K562 (cell line): ENCODE data around the gene PEAR1. TPM values are rescaled to one million over a fixed set of nuclear protein-coding genes. Genes with fewer than 3 reads are reported as not detected.
A peak's percentile ranks its signal among the peaks of the same experiment; 100 is the strongest.

Experiments
- ATAC-seq: fragments of 200-7000 bp; cut with Tn5 transposase; 3 replicates; pipeline ENCODE4 v1.9.1; 2020; ENCODE audit warnings: moderate library complexity
- BruUV-seq: library from RNA; stranded (reverse); fragments of 400-500 nt; replicated peaks from 2 replicates; lab custom pipeline; 2021; lab: Mats Ljungman, UMichigan
- CTCF ChIA-PET: fragments of 300-600 bp; formaldehyde crosslinking; extraction: SDS; loops from one replicate; lab custom pipeline; 2021; ENCODE audit warnings: low intra/inter-chr PET ratio; lab: Yijun Ruan, JAX
- POLR2A ChIA-PET: fragments of 300-600, 350-650 bp; sonication (Branson Sonifier 250); formaldehyde crosslinking; extraction: SDS; loops from one replicate; lab custom pipeline; 2021; ENCODE audit warnings: antibody characterized with exemption, inconsistent platforms; lab: Yijun Ruan, JAX
- DNase-seq, 4 experiments: peaks; one replicate each; pipeline versions ENCODE4 v3.0.0 to v3.0.0-alpha.2; 2011 to 2018; ENCODE audit warnings: low spot score in 3 of 4, mixed read lengths in 3 of 4; ENCODE audit errors: extremely low read depth in 1 of 4
- FAIRE-seq: peaks from 2 replicates; lab custom pipeline; 2011; peaks lifted over from hg19 to GRCh38; lab: Jason Lieb, UNC
- H2AFZ ChIP-seq: 2 replicates; pipeline ENCODE4 v1.6.0; 2011; ENCODE audit warnings: low read depth, low read length, control low read depth, inconsistent platforms
- H3K27ac ChIP-seq: fragments of 200-600 bp; 3 replicates; pipeline ENCODE4 v1.8.0; 2011; ENCODE audit warnings: low read depth, mild to moderate bottlenecking, control low read depth, inconsistent platforms, low read length, moderate library complexity, mixed read lengths; ENCODE audit errors: extremely low read depth
- H3K27me3 ChIP-seq, 2 experiments: fragments of 300-600 bp in 1 of 2; 2 replicates in 1 of 2; 3 replicates in 1 of 2; pipeline versions ENCODE4 v1.6.0 to v1.8.0; 2011; ENCODE audit warnings: inconsistent platforms in 2 of 2, low read length in 2 of 2, mild to moderate bottlenecking in 1 of 2, mixed read lengths in 1 of 2, moderate library complexity in 1 of 2; ENCODE audit not compliant: control insufficient read depth in 2 of 2, insufficient read depth in 2 of 2
- H3K36me3 ChIP-seq: fragments of 300-600 bp; 3 replicates; pipeline ENCODE4 v1.8.0; 2011; ENCODE audit warnings: mild to moderate bottlenecking, low read length, inconsistent platforms; ENCODE audit not compliant: control insufficient read depth, insufficient read depth
- H3K4me1 ChIP-seq, 2 experiments: fragments of 200-600 bp in 1 of 2; replicated peaks in 1 of 2; 2 replicates in 1 of 2; 3 replicates in 1 of 2; pipeline versions ENCODE4 v1.5.1 to v1.8.0; 2011; ENCODE audit warnings: inconsistent platforms in 2 of 2, low read length in 2 of 2, mild to moderate bottlenecking in 1 of 2, mixed read lengths in 1 of 2, moderate library complexity in 1 of 2; ENCODE audit not compliant: control insufficient read depth in 2 of 2, insufficient read depth in 2 of 2
- H3K4me2 ChIP-seq: 2 replicates; pipeline ENCODE4 v1.6.1; 2011; ENCODE audit warnings: low read length, control low read depth, inconsistent platforms, mixed read lengths; ENCODE audit not compliant: insufficient read depth
- H3K4me3 ChIP-seq: fragments of 200-600 bp; sonication (generic), shearing (Covaris generic); 2 replicates; pipeline ENCODE4 v1.5.1; 2016; ENCODE audit warnings: control low read depth, inconsistent platforms
- H3K79me2 ChIP-seq: fragments of 200-600 bp; 3 replicates; pipeline ENCODE4 v1.8.0; 2011; ENCODE audit warnings: low read length, inconsistent platforms; ENCODE audit not compliant: control insufficient read depth, insufficient read depth
- H3K9ac ChIP-seq, 2 experiments: 2 replicates each; pipeline versions ENCODE4 v1.6.0 to v1.6.1; 2011; ENCODE audit warnings: low read depth in 2 of 2, low read length in 2 of 2, control low read depth in 1 of 2, inconsistent platforms in 1 of 2, mild to moderate bottlenecking in 1 of 2, mixed read lengths in 1 of 2; ENCODE audit not compliant: insufficient read depth in 1 of 2
- H3K9me1 ChIP-seq: one replicate; pipeline ENCODE4 v1.6.0; 2011; ENCODE audit warnings: inconsistent platforms, mild to moderate bottlenecking, low read length, moderate library complexity; ENCODE audit not compliant: control insufficient read depth, insufficient read depth
- H3K9me3 ChIP-seq: replicated peaks from 2 replicates; pipeline ENCODE4 v1.5.1; 2011; ENCODE audit warnings: low read depth, low read length, inconsistent platforms; ENCODE audit not compliant: control insufficient read depth, insufficient read depth
- H4K20me1 ChIP-seq: replicated peaks from 2 replicates; pipeline ENCODE4 v1.6.1; 2011; ENCODE audit warnings: low read length, inconsistent platforms, mixed read lengths; ENCODE audit not compliant: control insufficient read depth, insufficient read depth
- ATF3 ChIP-seq, 2 experiments: fragments of 450-650 bp in 1 of 2; sonication (generic) in 1 of 2; formaldehyde crosslinking in 1 of 2; IDR thresholded peaks in 1 of 2; conservative IDR thresholded peaks in 1 of 2; 2 replicates each; pipeline versions ENCODE4 v1.6.1 to v1.8.1; 2016 to 2023; ENCODE audit warnings: mild to moderate bottlenecking in 2 of 2, moderate library complexity in 2 of 2, inconsistent platforms in 1 of 2, missing genetic modification reagents in 1 of 2
- NELFE ChIP-seq: IDR thresholded peaks from 2 replicates; pipeline ENCODE4 v1.6.1; 2011; ENCODE audit warnings: mild to moderate bottlenecking; ENCODE audit not compliant: insufficient read depth, insufficient read length
- PHTF2 ChIP-seq: fragments of 250-450 bp; sonication (Bioruptor Pico); IDR thresholded peaks from 2 replicates; pipeline ENCODE4 v1.5.0; 2021; ENCODE audit warnings: mild to moderate bottlenecking
- SAP30 ChIP-seq: fragments of 200-600 bp; sonication (generic); IDR thresholded peaks from 2 replicates; pipeline ENCODE4 v1.6.1; 2012; ENCODE audit warnings: borderline replicate concordance, low read depth, mild to moderate bottlenecking, moderate library complexity, low read length, control low read depth, inconsistent platforms; ENCODE audit not compliant: insufficient read depth, poor library complexity, severe bottlenecking
- SMARCB1 ChIP-seq: IDR thresholded peaks from 2 replicates; pipeline ENCODE4 v1.6.1; 2011; ENCODE audit warnings: improper control_type of control experiment, low read depth; ENCODE audit not compliant: insufficient read length
- YBX1 ChIP-seq: fragments of 450-650 bp; IDR thresholded peaks from 2 replicates; pipeline ENCODE4 v1.7.1; 2016; ENCODE audit warnings: mild to moderate bottlenecking
- ZNF311 ChIP-seq: fragments of 250-450 bp; sonication (Bioruptor Pico); IDR thresholded peaks from 2 replicates; pipeline ENCODE4 v1.4.0; 2020; ENCODE audit warnings: mild to moderate bottlenecking, moderate library complexity
- WGBS: fragments of 100-300 bp; shearing (Covaris generic); methylation state at CpG from one replicate; pipeline ENCODE4 v1.1.6; 2016; ENCODE audit warnings: low coverage, mixed read lengths; ENCODE audit not compliant: insufficient coverage; ENCODE audit errors: missing lambda C conversion rate; 5-methylcytosine and 5-hydroxymethylcytosine counted together
- in situ Hi-C: fragments of 300-500 bp; cut with MboI; formaldehyde crosslinking; loops from 4 replicates; pipeline ENCODE4 v1.15.0; 2018; ENCODE audit warnings: inconsistent platforms, mixed read lengths
- intact Hi-C: fragments of 100-400 bp; cut with micrococcal nuclease; formaldehyde crosslinking; loops from 2 replicates; pipeline ENCODE4 v1.14.2; 2022
- polyA plus RNA-seq, 8 experiments: library from polyadenylated mRNA; depleted of rRNA in 4 of 8; stranded (reverse) in 5 of 8; unstranded in 3 of 8; fragments of >200 nt; fragmentation: Nextera tagmentation in 2 of 8; fragmentation: Illumina TruSeq in 1 of 8; extraction: Ambion mirVana in 2 of 8; extraction: Trizol in 1 of 8; gene quantifications; 2 replicates each; pipeline versions ENCODE4 v1.2.1 to v1.2.3, GENCODE V29; 2011 to 2014; ENCODE audit warnings: inconsistent platforms in 1 of 8, missing spikeins in 1 of 8
- total RNA-seq, 7 experiments: library from RNA; depleted of rRNA in 6 of 7; stranded (reverse); fragments of >200 nt in 6 of 7; fragmentation: Illumina TruSeq in 2 of 7; extraction: Trizol in 2 of 7; gene quantifications; 2 replicates each; pipeline versions ENCODE4 v1.2.1 to v1.2.3, GENCODE V29; 2011 to 2021; ENCODE audit warnings: low replicate concordance in 1 of 7

The PEAR1 gene
- total and polyA plus RNA-seq, 9 of the 15 experiments (the other 6 are each of a cell fraction or from before 2014, with no cell fraction given) = 0.87 to 13.9 (median 6.1) TPM

DNA sequence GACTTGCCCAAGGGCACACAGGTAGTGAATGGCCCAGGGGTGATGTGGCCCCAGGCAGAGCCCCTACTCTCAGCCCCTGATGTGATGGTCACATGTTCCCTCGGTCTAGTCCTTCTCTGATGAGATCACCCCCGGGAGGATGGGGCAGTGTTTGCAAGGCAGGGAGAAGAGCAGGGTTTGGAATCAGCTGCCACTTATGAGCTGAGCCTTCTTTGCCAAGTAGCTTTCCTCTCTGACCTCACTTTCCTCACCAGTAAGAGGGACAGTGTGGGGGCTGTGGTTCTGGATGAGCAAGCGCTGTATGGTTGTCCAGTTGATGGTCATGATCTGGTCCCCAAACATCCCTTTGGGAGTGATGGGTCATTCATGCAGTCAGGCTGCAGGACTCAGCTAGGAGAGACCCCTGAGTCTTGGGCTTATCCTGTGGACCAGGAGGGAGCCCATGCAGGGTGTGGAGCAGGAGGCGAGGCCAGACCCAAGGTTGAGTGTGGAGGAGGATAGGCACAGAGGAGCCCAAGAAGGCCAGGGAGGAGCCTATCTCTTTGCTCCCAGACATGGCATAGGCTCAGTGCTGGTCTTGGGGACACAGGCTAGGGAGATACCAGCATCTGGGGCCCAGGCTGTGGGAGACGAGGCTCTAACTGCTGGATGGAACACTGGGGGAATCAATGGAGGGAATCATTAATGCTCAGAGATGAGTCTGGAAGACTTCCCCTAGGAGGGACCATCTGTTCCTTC is 15.9 kb upstream of the PEAR1 start:
- H4K20me1 ChIP-seq = no peaks in the 10 kb centered on the region
- no peak overlapping the region for H3K4me2 ChIP-seq
- H3K4me1 ChIP-seq = peaks cover 7 to 33% of the 10 kb centered on the region in 2 experiments; a peak in 4 of 5 replicates
- no peaks in the 10 kb centered on the region for H3K27me3 ChIP-seq
- in situ Hi-C loops = no loop called here
- TF ChIP-seq ZNF311 (CRISPR knock-in tag) (no peak), NELFE (no peak), PHTF2 (no peak), ATF3 (IDR thresholded peaks at IDR 0.05) (peak; percentile 39; the same call in 1 of the 2 replicates), ATF3 (CRISPR knock-in tag; conservative IDR thresholded peaks at IDR 0.05) (no peak), SMARCB1 (no peak), SAP30 (no peak), YBX1 (no peak)
- no peaks in the 10 kb centered on the region for H3K79me2 ChIP-seq
- ChIA-PET POLR2A (interaction anchor here (0.5 to 1.0 kb wide), 3 partner anchors 13 to 167 kb away, joined by 3 to 4 read pairs (median 3); no protein-coding TSS in a partner anchor), CTCF (no interaction called here)
- H2AFZ ChIP-seq = no peak overlapping the region
- no peak for DNase-seq
- WGBS = 49% methylated on average over 5 of the region's 5 CpGs
- no peak; the same call in 2 of the 3 replicates for ATAC-seq
- intact Hi-C loops = no loop called here
- no peak overlapping the region for H3K4me3 ChIP-seq
- H3K9me3 ChIP-seq = no peaks in the 10 kb centered on the region
- H3K27ac ChIP-seq = no peak overlapping the region
- peak overlapping the region in 1 of 2 experiments; percentile 32; a peak in 1 of 4 replicates for H3K9ac ChIP-seq
- no peaks in the 10 kb centered on the region; the same call in 1 of the 3 replicates for H3K36me3 ChIP-seq
- no peak for FAIRE-seq
- H3K9me1 ChIP-seq = no peaks in the 10 kb centered on the region
- no TSS peak for BruUV-seq
